GM06990 (cell line): ENCODE measurements around the gene SUSD4.
"Not testable (repeated sequence)": the region's sequence is repeated elsewhere in the genome, so short reads cannot be mapped to it uniquely, and the experiment has no call there.

Experiments used
- DNase-seq: peaks from one replicate; pipeline ENCODE4 v3.0.0-alpha.2; 2011; ENCODE audit not compliant: insufficient read length; ENCODE audit errors: extremely low read depth
- H3K27me3 ChIP-seq: replicated peaks from 2 replicates; pipeline ENCODE4 v1.6.0; 2011; ENCODE audit warnings: low read length; ENCODE audit not compliant: control insufficient read depth, insufficient read depth
- H3K36me3 ChIP-seq: 2 replicates; pipeline ENCODE4 v1.5.1; 2011; ENCODE audit warnings: low read length; ENCODE audit not compliant: control insufficient read depth, insufficient read depth
- H3K4me3 ChIP-seq: replicated peaks from 2 replicates; pipeline ENCODE4 v1.5.1; 2011; ENCODE audit warnings: low read depth, mild to moderate bottlenecking, control low read depth, low read length
- TF ChIP-seq, protein P1 (sequence below): IDR thresholded peaks from 2 replicates; pipeline ENCODE4 v1.5.1; 2011; ENCODE audit warnings: low read length, control low read depth, mild to moderate bottlenecking, inconsistent platforms; ENCODE audit not compliant: insufficient read depth, poor library complexity, severe bottlenecking

Gene SUSD4

DNA sequence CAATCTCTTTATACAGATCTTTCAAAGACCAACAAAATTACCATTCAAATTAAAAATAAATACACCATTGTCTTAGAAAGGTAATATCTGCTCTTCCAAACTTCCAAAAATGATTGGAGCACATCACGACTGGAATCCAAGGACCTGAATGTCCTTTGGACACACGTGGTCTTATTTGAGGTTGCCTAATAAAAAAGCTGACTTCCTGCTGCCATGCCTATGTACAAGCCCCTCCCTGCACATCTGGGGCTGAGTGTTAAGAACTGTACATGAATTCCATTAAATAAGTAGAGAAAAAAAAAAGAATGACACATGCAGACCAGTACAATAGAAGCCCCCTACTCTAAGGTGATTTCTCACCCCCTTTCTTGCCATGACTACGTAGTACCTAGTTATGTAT is 73.6 kb downstream of the SUSD4 start:
- TF ChIP-seq, protein P1, sequence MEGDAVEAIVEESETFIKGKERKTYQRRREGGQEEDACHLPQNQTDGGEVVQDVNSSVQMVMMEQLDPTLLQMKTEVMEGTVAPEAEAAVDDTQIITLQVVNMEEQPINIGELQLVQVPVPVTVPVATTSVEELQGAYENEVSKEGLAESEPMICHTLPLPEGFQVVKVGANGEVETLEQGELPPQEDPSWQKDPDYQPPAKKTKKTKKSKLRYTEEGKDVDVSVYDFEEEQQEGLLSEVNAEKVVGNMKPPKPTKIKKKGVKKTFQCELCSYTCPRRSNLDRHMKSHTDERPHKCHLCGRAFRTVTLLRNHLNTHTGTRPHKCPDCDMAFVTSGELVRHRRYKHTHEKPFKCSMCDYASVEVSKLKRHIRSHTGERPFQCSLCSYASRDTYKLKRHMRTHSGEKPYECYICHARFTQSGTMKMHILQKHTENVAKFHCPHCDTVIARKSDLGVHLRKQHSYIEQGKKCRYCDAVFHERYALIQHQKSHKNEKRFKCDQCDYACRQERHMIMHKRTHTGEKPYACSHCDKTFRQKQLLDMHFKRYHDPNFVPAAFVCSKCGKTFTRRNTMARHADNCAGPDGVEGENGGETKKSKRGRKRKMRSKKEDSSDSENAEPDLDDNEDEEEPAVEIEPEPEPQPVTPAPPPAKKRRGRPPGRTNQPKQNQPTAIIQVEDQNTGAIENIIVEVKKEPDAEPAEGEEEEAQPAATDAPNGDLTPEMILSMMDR: no peak
- H3K36me3 ChIP-seq: no peaks in the 10 kb centered on the region
- no peak overlapping the region for H3K4me3 ChIP-seq
- no peaks in the 10 kb centered on the region for H3K27me3 ChIP-seq
- no peak for DNase-seq

DNA sequence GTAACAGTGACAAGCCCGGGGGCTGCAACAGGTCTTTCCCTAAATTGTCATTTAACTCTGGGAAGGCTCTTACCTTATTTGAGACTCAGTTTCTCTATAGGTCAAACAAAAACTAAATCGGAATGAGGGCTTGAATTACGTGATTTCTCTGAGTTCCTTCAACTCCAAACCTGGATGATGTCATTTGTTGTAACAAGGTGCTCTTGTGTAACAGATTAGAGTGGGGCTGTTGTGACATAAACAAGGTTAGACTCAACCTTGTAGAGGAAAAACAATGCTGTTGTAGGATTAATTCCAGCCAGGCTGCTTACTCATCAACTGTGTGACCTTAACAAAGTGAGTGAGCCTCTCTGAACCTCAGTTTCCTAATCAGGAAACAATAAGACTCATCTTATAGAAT is 74.4 kb downstream of the SUSD4 start:
- Histone ChIP-seq H3K36me3 (no peaks in the 10 kb centered on the region), H3K4me3 (no peak overlapping the region), H3K27me3 (no peaks in the 10 kb centered on the region)
- DNase-seq: no peak
- TF ChIP-seq, protein P1: no peak

DNA sequence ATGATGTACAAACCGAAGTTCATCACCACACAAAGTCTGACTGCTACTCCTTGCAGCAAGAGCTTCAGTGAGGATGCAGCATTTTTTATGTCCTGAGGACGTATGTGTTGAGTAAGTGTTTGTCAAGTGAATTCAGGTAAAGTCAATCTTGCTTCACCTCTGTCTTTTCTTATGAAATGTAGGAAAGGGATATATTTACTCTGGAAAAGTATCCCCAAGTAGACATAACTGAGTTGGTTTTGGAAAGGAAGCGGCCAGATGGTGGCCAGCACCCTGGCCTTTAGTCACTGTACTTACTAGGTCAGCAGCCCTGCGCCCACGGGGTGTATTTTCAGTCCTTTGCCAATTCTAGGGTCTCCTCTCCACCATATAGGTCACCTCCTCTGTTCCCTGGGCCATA is 75.2 kb downstream of the SUSD4 start:
- no peak for DNase-seq
- TF ChIP-seq, protein P1: no peak
- Histone ChIP-seq H3K4me3 (no peak overlapping the region), H3K27me3 (no peaks in the 10 kb centered on the region), H3K36me3 (no peaks in the 10 kb centered on the region)

DNA sequence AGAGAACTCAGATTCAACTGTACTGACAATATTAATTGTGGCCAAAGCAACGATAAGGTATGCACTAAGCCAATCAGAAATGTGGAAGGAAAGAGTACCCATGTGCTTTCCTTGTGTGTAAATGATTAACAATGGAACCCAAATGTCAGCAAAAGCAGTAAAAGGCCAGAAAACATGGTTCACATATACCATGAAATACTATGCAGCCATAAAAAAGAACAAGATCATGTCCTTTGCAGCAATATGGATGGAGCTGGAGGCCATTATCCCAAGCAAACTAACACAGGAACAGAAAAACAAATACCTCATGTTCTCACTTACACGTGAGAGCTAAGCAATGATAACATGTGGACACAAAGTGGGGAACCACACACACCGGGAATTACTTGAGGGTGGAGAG is 78.5 kb downstream of the SUSD4 start:
- Histone ChIP-seq H3K27me3 (no peaks in the 10 kb centered on the region), H3K36me3 (no peaks in the 10 kb centered on the region), H3K4me3 (no peak overlapping the region)
- TF ChIP-seq, protein P1: no peak
- DNase-seq: no peak

DNA sequence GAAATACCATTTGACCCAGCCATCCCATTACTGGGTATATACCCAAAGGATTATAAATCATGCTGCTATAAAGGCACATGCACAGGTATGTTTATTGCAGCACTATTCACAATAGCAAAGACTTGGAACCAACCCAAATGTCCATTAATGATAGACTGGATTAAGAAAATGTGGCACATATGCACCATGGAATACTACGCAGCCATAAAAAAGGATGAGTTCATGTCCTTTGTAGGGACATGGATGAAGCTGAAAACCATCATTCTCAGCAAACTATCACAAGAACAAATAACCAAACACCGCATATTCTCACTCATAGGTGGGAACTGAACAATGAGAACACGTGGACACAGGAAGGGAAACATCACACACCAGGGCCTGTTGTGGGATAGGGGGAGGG is 80.3 kb downstream of the SUSD4 start:
- H3K36me3 ChIP-seq, DNase-seq, H3K27me3 ChIP-seq, H3K4me3 ChIP-seq: not testable (repeated sequence)

DNA sequence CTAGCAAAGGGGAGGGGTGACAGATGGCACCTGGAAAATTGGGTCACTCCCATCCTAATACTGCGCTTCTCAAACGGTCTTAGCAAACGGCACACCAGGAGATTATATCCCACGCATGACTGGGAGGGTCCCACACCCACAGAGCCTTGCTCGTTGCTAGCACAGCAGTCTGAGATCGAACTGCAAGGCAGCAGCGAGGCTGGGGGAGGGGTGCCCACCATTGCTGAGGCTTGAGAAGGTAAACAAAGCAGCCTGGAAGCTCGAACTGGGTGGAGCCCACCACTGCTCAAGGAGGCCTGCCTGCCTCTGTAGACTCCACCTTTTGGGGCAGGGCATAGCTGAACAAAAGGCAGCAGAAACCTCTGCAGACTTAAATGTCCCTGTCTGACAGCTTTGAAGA is 85.7 kb downstream of the SUSD4 start:
- not testable (repeated sequence) for H3K27me3 ChIP-seq, H3K36me3 ChIP-seq, H3K4me3 ChIP-seq, DNase-seq

DNA sequence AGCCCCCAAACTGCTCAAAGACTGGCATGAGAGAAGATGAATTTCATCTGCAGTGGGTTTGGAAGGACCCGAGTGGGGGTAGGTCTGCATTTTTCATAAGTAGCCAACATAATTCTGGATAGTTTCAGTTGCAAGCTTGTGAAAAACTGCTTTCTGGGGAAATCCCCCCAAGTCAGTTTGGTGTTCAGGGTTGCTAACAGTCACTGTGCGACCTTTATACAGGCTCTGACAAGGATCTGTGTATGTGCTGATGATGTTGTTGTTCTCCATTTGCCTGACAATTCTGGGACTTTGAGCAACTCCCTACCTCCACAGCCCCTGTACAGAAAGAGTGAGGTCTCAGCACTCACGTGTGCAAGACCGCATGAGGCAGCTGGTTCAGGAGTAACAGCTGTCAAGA is 87.9 kb downstream of the SUSD4 start:
- Histone ChIP-seq H3K27me3 (peaks cover 2% of the 10 kb centered on the region; the same call in 1 of the 2 replicates), H3K4me3 (no peak overlapping the region), H3K36me3 (no peaks in the 10 kb centered on the region)
- no peak for DNase-seq
- TF ChIP-seq, protein P1: no peak
